ENCODE data around the gene SOS2.

SOS2 gene

DNA sequence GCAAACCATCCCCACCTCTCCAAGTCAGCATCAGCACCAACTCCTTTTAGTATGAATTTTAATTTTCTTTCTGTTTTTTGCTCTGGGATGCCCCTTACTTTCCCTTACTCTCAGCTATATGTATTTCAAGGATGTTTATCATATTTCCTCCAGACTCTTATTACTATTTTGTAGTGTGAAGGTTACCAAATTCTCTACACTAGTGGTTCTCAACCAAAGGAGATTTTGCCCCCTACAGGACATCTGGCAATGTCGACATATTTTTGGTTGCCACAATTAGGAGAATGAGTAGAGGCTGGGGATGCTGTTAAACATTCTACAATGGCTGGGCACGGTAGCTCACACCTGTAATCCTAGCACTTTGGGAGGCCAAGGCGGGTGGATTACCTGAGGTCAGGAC is 29.1 kb upstream of the SOS2 start:
- Histone ChIP-seq H3K27me3 (ENCODE audit: insufficient read depth, low read length, poor library complexity) (no peaks in the 10 kb centered on the region), H3K4me1 (ENCODE audit: control insufficient read depth, low read depth, low read length) (no peaks in the 10 kb centered on the region), H2BK120ac (ENCODE audit: low read depth, low read length) (no peak overlapping the region), H3K4me3 (ENCODE audit: low read length) (no peak overlapping the region), H3K27ac (ENCODE audit: low read depth, low read length) (no peak overlapping the region), H2BK5ac (ENCODE audit: low read length) (no peak overlapping the region), H3K4ac (ENCODE audit: low read depth, low read length) (no peak overlapping the region), H3K79me2 (ENCODE audit: control insufficient read depth, insufficient read depth, low read length) (no peaks in the 10 kb centered on the region), H3K9ac (ENCODE audit: low read length) (no peak overlapping the region), H4K5ac (ENCODE audit: low read length) (no peak overlapping the region), H2AK5ac (ENCODE audit: low read length) (no peak overlapping the region), H4K8ac (ENCODE audit: low read depth, low read length) (no peak overlapping the region), H3K18ac (ENCODE audit: low read length) (no peak overlapping the region), H3K4me2 (ENCODE audit: low read length) (no peak overlapping the region), H3K36me3 (ENCODE audit: control insufficient read depth, insufficient read depth, low read length) (no peaks in the 10 kb centered on the region), H3K79me1 (ENCODE audit: low read length) (no peaks in the 10 kb centered on the region), H2BK15ac (replicated peaks; ENCODE audit: low read depth) (no peak overlapping the region), H3K23ac (ENCODE audit: low read length) (no peak overlapping the region), H3K56ac (ENCODE audit: low read length) (no peak overlapping the region)
- DNase-seq, result peak; percentile 55
- no CpG with 5 or more reads among the region's 3 CpGs for WGBS (ENCODE audit: extremely low coverage, insufficient coverage, low lambda C conversion rate)

DNA sequence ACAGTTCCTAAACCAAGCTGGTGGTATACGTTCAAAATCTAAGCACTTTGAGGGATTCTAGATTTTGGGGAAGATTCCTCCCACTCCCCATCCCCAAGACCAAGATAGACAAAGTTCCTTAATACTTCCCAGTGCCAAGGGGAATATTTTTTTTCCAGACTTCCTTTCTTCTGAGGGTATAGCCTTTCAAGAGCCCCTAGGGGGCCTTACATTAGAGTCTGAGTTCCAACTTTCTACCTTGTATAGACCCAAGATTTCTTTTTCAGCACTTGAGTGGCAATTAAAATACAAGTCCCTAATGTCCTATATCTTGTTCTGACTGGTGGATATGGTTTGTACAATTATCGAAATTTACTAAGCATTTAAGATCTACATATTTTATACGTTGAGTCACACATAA is 28.7 kb upstream of the SOS2 start:
- DNase-seq, result peak; percentile 6
- Histone ChIP-seq H2AK5ac (ENCODE audit: low read length) (no peak overlapping the region), H3K27me3 (ENCODE audit: insufficient read depth, low read length, poor library complexity) (no peaks in the 10 kb centered on the region), H2BK5ac (ENCODE audit: low read length) (no peak overlapping the region), H2BK15ac (replicated peaks; ENCODE audit: low read depth) (no peak overlapping the region), H4K8ac (ENCODE audit: low read depth, low read length) (no peak overlapping the region), H3K23ac (ENCODE audit: low read length) (no peak overlapping the region), H3K4me1 (ENCODE audit: control insufficient read depth, low read depth, low read length) (no peaks in the 10 kb centered on the region), H3K4me3 (ENCODE audit: low read length) (no peak overlapping the region), H3K56ac (ENCODE audit: low read length) (no peak overlapping the region), H3K4me2 (ENCODE audit: low read length) (no peak overlapping the region), H3K36me3 (ENCODE audit: control insufficient read depth, insufficient read depth, low read length) (no peaks in the 10 kb centered on the region), H3K18ac (ENCODE audit: low read length) (no peak overlapping the region), H4K5ac (ENCODE audit: low read length) (no peak overlapping the region), H2BK120ac (ENCODE audit: low read depth, low read length) (no peak overlapping the region), H3K4ac (ENCODE audit: low read depth, low read length) (no peak overlapping the region), H3K79me1 (ENCODE audit: low read length) (no peaks in the 10 kb centered on the region), H3K9ac (ENCODE audit: low read length) (no peak overlapping the region), H3K79me2 (ENCODE audit: control insufficient read depth, insufficient read depth, low read length) (no peaks in the 10 kb centered on the region), H3K27ac (ENCODE audit: low read depth, low read length) (no peak overlapping the region)
- WGBS (ENCODE audit: extremely low coverage, insufficient coverage, low lambda C conversion rate), result no CpG with 5 or more reads among the region's 3 CpGs

DNA sequence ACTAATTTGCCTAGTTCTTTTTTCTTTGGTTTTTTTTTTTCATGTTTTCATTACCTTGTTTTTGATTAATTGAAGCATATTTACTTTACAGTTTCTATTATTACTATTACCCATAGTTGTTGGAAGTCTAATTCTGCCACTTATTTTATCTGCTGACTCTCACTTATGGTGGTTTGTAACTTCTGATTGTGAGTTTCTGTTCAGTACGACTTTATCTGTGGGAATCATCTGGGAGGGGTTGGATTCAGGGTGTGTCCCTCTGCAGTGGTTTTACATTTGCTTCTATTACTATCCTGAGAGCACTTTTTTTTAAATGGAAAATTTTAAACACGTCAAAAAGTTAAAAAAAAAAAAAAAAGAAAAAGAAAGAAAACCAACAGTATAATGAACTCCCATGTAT is 26.4 kb upstream of the SOS2 start:
- H2BK5ac ChIP-seq (ENCODE audit: low read length), result no peak overlapping the region
- H3K79me1 ChIP-seq (ENCODE audit: low read length), result no peaks in the 10 kb centered on the region
- no CpG with 5 or more reads among the region's 2 CpGs for WGBS (ENCODE audit: extremely low coverage, insufficient coverage, low lambda C conversion rate)
- no peak overlapping the region for H3K23ac ChIP-seq (ENCODE audit: low read length)
- H3K4me1 ChIP-seq (ENCODE audit: control insufficient read depth, low read depth, low read length), result no peaks in the 10 kb centered on the region
- no peak overlapping the region for H3K9ac ChIP-seq (ENCODE audit: low read length)
- no peak overlapping the region for H4K8ac ChIP-seq (ENCODE audit: low read depth, low read length)
- no peak overlapping the region for H3K4me2 ChIP-seq (ENCODE audit: low read length)
- H4K5ac ChIP-seq (ENCODE audit: low read length), result no peak overlapping the region
- H3K36me3 ChIP-seq (ENCODE audit: control insufficient read depth, insufficient read depth, low read length), result no peaks in the 10 kb centered on the region
- H2BK15ac ChIP-seq (replicated peaks; ENCODE audit: low read depth), result no peak overlapping the region
- no peak overlapping the region for H3K27ac ChIP-seq (ENCODE audit: low read depth, low read length)
- no peak overlapping the region for H2BK120ac ChIP-seq (ENCODE audit: low read depth, low read length)
- H3K56ac ChIP-seq (ENCODE audit: low read length), result no peak overlapping the region
- DNase-seq, result no peak
- no peak overlapping the region for H2AK5ac ChIP-seq (ENCODE audit: low read length)
- no peaks in the 10 kb centered on the region for H3K79me2 ChIP-seq (ENCODE audit: control insufficient read depth, insufficient read depth, low read length)
- H3K4ac ChIP-seq (ENCODE audit: low read depth, low read length), result no peak overlapping the region
- H3K18ac ChIP-seq (ENCODE audit: low read length), result no peak overlapping the region
- H3K27me3 ChIP-seq (ENCODE audit: insufficient read depth, low read length, poor library complexity), result no peaks in the 10 kb centered on the region
- no peak overlapping the region for H3K4me3 ChIP-seq (ENCODE audit: low read length)

DNA sequence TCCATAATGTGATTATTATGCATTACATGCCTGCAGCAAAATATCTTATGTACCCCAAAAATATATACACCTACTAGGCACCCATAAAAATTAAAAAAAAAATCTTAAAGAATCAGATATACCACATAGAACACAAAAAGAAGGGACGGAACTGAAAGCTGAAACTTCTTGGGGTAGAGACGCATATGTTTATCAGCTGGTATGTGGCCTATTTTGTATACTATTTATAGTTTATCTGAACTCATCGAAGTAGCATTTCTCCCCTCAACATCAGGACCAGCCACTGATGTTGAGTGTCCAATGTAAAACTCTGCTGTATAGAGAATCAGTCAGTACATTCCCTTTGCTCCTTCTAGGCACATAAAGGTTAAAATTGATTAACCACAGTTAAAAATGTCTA is 22.9 kb upstream of the SOS2 start:
- Histone ChIP-seq H3K4me3 (ENCODE audit: low read length) (no peak overlapping the region), H3K4ac (ENCODE audit: low read depth, low read length) (no peak overlapping the region), H2BK5ac (ENCODE audit: low read length) (no peak overlapping the region), H2AK5ac (ENCODE audit: low read length) (no peak overlapping the region), H3K79me1 (ENCODE audit: low read length) (no peaks in the 10 kb centered on the region), H3K4me1 (ENCODE audit: control insufficient read depth, low read depth, low read length) (no peaks in the 10 kb centered on the region), H2BK120ac (ENCODE audit: low read depth, low read length) (no peak overlapping the region), H3K27me3 (ENCODE audit: insufficient read depth, low read length, poor library complexity) (no peaks in the 10 kb centered on the region), H3K27ac (ENCODE audit: low read depth, low read length) (no peak overlapping the region), H4K8ac (ENCODE audit: low read depth, low read length) (no peak overlapping the region), H3K9ac (ENCODE audit: low read length) (no peak overlapping the region), H3K4me2 (ENCODE audit: low read length) (no peak overlapping the region), H2BK15ac (replicated peaks; ENCODE audit: low read depth) (no peak overlapping the region), H3K36me3 (ENCODE audit: control insufficient read depth, insufficient read depth, low read length) (no peaks in the 10 kb centered on the region), H3K23ac (ENCODE audit: low read length) (no peak overlapping the region), H3K18ac (ENCODE audit: low read length) (no peak overlapping the region), H3K79me2 (ENCODE audit: control insufficient read depth, insufficient read depth, low read length) (no peaks in the 10 kb centered on the region), H3K56ac (ENCODE audit: low read length) (no peak overlapping the region), H4K5ac (ENCODE audit: low read length) (no peak overlapping the region)
- no peak for DNase-seq
- no CpG with 5 or more reads among the region's 3 CpGs for WGBS (ENCODE audit: extremely low coverage, insufficient coverage, low lambda C conversion rate)

DNA sequence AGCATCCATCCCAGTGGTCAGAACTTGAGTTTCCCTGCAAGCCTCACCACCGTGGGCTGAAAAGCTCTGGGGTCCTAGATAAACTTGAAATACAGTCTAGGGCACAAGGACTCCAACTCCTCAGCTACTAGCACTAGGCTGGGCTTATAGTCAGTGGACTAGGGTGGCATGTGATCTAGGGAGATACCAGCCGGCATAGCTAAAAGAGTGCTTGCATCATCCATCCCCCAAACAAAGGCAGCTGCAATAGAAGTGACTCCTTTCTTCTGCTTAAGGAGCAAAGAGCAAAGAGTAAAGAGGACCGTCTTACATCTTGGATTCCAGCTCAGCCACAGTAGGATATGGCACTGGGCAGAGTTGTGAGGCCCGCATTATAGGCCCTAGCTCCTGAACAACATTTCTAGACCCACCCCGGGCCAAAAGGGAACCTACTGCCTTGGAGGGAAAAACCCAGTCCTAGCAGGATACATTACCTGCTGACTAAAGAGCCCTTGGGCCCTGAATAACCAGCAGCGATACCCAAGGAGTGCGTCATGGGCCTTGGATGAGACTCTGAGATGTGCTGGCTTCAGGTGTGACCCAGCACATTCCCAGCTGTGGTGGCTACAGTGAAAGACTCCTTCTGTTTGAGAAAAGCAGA is 17.9 kb upstream of the SOS2 start:
- Histone ChIP-seq H3K4me1 (ENCODE audit: control insufficient read depth, low read depth, low read length) (no peaks in the 10 kb centered on the region), H3K4me3 (ENCODE audit: low read length) (no peak overlapping the region), H3K4me2 (ENCODE audit: low read length) (no peak overlapping the region), H2BK15ac (replicated peaks; ENCODE audit: low read depth) (no peak overlapping the region), H4K8ac (ENCODE audit: low read depth, low read length) (no peak overlapping the region), H2BK5ac (ENCODE audit: low read length) (no peak overlapping the region), H3K79me2 (ENCODE audit: control insufficient read depth, insufficient read depth, low read length) (no peaks in the 10 kb centered on the region), H4K5ac (ENCODE audit: low read length) (no peak overlapping the region), H3K23ac (ENCODE audit: low read length) (peak overlapping the region; percentile 19), H3K27ac (ENCODE audit: low read depth, low read length) (no peak overlapping the region), H3K36me3 (ENCODE audit: control insufficient read depth, insufficient read depth, low read length) (no peaks in the 10 kb centered on the region), H3K18ac (ENCODE audit: low read length) (no peak overlapping the region), H2AK5ac (ENCODE audit: low read length) (no peak overlapping the region), H2BK120ac (ENCODE audit: low read depth, low read length) (no peak overlapping the region), H3K56ac (ENCODE audit: low read length) (no peak overlapping the region), H3K4ac (ENCODE audit: low read depth, low read length) (no peak overlapping the region), H3K9ac (ENCODE audit: low read length) (no peak overlapping the region), H3K79me1 (ENCODE audit: low read length) (no peaks in the 10 kb centered on the region), H3K27me3 (ENCODE audit: insufficient read depth, low read length, poor library complexity) (no peaks in the 10 kb centered on the region)
- no CpG with 5 or more reads among the region's 7 CpGs for WGBS (ENCODE audit: extremely low coverage, insufficient coverage, low lambda C conversion rate)
- DNase-seq, result peak; percentile 37

DNA sequence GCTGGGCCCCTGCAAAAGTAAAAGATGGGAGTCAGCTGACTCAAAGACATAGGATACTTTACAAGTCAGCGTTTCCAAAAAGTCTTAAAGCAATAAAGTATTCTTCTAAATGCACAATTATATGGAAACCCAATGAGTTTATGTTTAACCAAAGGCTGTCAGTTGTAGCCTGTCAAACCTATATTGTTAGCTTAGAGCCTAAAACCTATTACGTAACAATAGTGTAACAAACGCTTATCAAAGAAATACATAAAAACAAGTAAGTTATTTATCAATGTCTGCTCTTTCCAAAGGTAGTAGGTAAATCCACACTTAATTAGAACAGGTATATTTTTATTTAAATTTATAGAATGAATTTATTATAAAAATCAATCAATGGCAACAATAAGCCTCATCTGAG is 15.9 kb upstream of the SOS2 start:
- Histone ChIP-seq H3K56ac (ENCODE audit: low read length) (no peak overlapping the region), H3K79me1 (ENCODE audit: low read length) (no peaks in the 10 kb centered on the region), H4K8ac (ENCODE audit: low read depth, low read length) (no peak overlapping the region), H2BK15ac (replicated peaks; ENCODE audit: low read depth) (no peak overlapping the region), H3K4me3 (ENCODE audit: low read length) (no peak overlapping the region), H3K4me2 (ENCODE audit: low read length) (no peak overlapping the region), H4K5ac (ENCODE audit: low read length) (no peak overlapping the region), H3K79me2 (ENCODE audit: control insufficient read depth, insufficient read depth, low read length) (no peaks in the 10 kb centered on the region), H3K9ac (ENCODE audit: low read length) (no peak overlapping the region), H2BK5ac (ENCODE audit: low read length) (no peak overlapping the region), H3K27ac (ENCODE audit: low read depth, low read length) (no peak overlapping the region), H2AK5ac (ENCODE audit: low read length) (no peak overlapping the region), H3K4ac (ENCODE audit: low read depth, low read length) (no peak overlapping the region), H3K27me3 (ENCODE audit: insufficient read depth, low read length, poor library complexity) (no peaks in the 10 kb centered on the region), H2BK120ac (ENCODE audit: low read depth, low read length) (no peak overlapping the region), H3K23ac (ENCODE audit: low read length) (no peak overlapping the region), H3K18ac (ENCODE audit: low read length) (no peak overlapping the region), H3K4me1 (ENCODE audit: control insufficient read depth, low read depth, low read length) (no peaks in the 10 kb centered on the region), H3K36me3 (ENCODE audit: control insufficient read depth, insufficient read depth, low read length) (no peaks in the 10 kb centered on the region)
- no CpG with 5 or more reads among the region's 3 CpGs for WGBS (ENCODE audit: extremely low coverage, insufficient coverage, low lambda C conversion rate)
- DNase-seq, result no peak
